ENCODE measurements around the gene HHATL.
"Not testable (repeated sequence)": the region's sequence is repeated elsewhere in the genome, so short reads cannot be mapped to it uniquely, and the experiment has no call there.

The HHATL gene

GRCh38 chr3:42733501-42734262 is 31.1 kb upstream of the HHATL start:
- no peak for DNase-seq

- DNase-seq: no peak
Observed at GRCh38 chr3:42732829-42733459, 30.3 kb upstream of the HHATL start.

GRCh38 chr3:42732196-42732828 is 29.7 kb upstream of the HHATL start:
- no peak for DNase-seq

GRCh38 chr3:42731476-42732195 is 29.0 kb upstream of the HHATL start:
- DNase-seq: no peak

- DNase-seq: no peak
Observed at GRCh38 chr3:42730706-42731420, 28.3 kb upstream of the HHATL start.

- DNase-seq: no peak
Observed at GRCh38 chr3:42730294-42730693, 27.7 kb upstream of the HHATL start.

- no peak for DNase-seq
Observed at GRCh38 chr3:42729404-42730145, 27.0 kb upstream of the HHATL start.

- DNase-seq: no peak
Observed at GRCh38 chr3:42728668-42729364, 26.2 kb upstream of the HHATL start.

GRCh38 chr3:42728056-42728455 is 25.5 kb upstream of the HHATL start:
- DNase-seq: no peak

- DNase-seq: no peak
Observed at GRCh38 chr3:42725454-42725853, 22.9 kb upstream of the HHATL start.

- no peak for DNase-seq
Observed at GRCh38 chr3:42723219-42723618, 20.6 kb upstream of the HHATL start.

- not testable (repeated sequence) for DNase-seq
Observed at GRCh38 chr3:42722442-42722841, 19.8 kb upstream of the HHATL start.

GRCh38 chr3:42721690-42722089 is 19.1 kb upstream of the HHATL start:
- DNase-seq: no peak

- no peak for DNase-seq
Observed at GRCh38 chr3:42720126-42720525, 17.5 kb upstream of the HHATL start.

GRCh38 chr3:42719002-42719401 is 16.4 kb upstream of the HHATL start:
- DNase-seq: no peak

- DNase-seq: no peak
Observed at GRCh38 chr3:42718338-42718737, 15.7 kb upstream of the HHATL start.

- DNase-seq: no peak
Observed at GRCh38 chr3:42717306-42717705, 14.7 kb upstream of the HHATL start.

- DNase-seq: no peak
Observed at GRCh38 chr3:42714171-42714852, 11.7 kb upstream of the HHATL start.

- DNase-seq: no peak
Observed at GRCh38 chr3:42713747-42714146, 11.1 kb upstream of the HHATL start.

GRCh38 chr3:42712688-42713372 is 10.2 kb upstream of the HHATL start:
- DNase-seq: no peak

Data from cortex of kidney (tissue), 1 donor.